NOMO-1 treated with DMSO at 0.1 percent for 48 hours (cell line): ENCODE measurements around the gene SLC16A10.
"Not testable (repeated sequence)": the region's sequence is repeated elsewhere in the genome, so short reads cannot be mapped to it uniquely, and the experiment has no call there.

Experiments used
- DNase-seq: peaks from one replicate; lab custom pipeline; 2025; ENCODE audit not compliant: unreplicated experiment; lab: John Stamatoyannopoulos, UW

Gene SLC16A10

DNA sequence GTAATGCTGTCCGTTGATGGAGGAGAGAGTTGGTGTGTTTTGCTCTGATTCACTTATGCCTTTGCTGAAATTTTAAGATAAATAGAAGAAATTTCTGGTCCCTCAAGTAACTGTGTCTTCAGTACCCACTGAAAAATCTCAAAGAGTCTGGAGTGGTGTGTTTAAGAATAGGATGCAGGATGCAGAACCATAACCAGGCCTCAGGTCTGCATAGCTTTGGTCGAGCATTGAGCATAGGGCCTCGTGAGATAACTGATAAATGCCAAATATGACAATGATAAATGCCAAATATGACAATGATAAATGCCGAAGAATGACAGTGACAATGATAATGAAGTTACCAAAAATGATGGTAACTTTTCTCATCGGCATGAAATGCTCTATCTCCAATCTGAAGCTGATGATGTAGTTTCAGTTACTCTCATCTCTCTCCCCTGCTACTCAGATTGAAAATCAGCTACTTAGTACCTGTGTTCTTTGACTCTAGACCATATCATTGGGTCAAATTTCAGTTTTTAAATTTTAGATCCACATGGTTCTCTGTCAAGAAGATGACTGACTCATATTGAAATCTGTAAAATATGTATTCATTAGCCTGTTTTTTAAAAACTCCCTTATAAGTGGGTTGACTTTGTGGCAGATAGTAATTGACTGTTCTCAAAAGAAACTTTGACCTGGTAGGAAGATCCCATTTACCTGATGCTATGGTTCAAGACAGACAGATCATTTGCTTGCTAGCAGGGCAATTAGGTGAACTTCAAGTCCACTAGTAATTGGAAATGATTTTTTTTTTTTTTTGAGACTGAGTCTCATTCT, 96.6 kb downstream of the SLC16A10 start:
- no peak for DNase-seq

DNA sequence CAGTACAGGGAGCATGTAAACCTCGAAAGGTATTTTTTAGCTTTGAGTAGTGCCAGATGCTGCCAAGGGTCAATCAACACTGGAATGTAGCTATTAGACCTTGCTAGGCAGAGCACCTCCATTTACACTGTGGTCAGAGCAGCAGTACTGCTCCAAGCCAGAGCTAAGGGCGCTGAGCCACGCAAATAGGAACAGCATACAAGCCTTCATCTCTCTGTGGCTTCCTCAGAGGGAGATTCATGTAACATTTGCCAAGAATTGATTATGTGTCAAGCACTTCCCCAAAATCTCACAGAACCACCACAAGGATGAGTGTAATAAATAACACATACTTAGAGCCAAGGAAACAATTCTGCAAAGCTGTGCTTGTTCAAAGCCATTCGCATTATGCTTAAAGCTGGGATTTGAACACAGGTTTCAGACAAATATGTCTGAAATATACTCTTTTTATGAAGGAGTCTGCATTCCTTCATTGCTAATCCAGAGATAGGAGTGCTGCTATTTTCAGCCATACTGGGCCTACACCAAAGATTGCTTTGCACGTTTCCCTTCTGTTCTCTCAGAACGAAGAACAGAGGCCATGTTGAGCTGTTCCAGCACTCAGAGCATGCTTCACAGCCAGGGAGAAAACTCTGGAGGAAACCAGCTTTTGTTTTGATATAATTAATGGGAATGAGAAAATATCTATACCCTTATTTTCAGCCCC, 97.7 kb downstream of the SLC16A10 start:
- peak; percentile 94 for DNase-seq

DNA sequence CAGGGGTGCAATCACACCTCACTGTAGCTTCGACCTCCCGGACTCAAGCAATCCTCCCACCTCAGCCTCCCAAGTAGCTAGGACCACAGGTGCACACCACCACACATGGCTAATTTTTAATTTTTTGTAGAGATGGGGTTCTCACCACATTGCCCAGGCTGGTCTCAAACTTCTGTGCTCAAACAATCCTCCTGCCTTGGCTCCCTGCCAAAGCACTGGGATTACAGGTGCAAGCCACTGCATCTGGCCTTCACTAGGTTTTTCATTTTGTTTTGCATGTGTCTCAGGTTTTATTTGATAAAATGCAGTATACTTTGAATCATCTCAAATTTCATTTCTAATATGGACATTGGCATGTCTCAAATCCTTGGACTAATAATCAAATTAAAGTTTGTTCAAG, 98.7 kb downstream of the SLC16A10 start:
- no peak for DNase-seq

DNA sequence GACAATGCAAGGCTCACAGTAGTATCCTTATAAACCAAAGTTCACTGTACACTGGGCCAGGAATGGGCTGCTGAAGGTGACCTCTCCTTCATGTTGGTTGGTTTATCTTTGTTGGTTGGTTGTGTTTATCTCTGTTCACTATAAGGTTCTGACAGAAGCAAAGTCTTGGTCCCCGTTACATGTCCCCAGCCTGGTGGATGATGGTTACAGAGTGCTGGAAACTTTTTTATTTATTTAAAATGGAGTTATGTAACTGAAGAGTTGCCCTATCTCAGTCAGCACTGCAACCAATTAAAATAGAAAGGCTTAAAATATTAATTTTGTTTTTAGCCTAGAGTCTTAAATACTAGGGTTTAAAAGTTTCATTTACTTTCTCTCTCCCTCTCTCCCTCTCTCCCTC, 100.6 kb downstream of the SLC16A10 start:
- no peak for DNase-seq

DNA sequence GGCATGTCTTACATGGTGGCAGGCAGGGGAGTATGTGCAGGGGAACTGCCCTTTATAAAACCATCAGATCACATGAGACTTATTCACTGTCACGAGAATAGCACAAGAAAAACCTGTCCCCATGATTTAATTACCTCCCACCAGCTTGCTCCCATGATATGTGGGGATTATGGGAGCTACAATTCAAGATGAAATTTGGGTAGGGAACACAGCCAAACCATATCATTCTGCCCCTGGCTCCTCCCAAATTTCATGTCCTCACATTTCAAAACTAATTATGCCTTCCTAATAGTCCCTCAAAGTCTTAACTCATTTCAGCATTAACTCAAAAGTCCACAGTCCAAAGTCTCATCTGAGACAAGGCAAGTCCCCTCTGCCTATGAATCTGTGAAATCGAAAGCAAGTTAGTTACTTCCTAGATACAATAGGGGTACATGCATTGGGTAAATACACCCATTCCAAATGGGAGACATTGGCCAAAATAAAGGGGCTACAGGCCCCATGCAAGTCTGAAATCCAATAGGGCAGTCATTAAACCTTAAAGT, 102.4 kb downstream of the SLC16A10 start:
- not testable (repeated sequence) for DNase-seq

DNA sequence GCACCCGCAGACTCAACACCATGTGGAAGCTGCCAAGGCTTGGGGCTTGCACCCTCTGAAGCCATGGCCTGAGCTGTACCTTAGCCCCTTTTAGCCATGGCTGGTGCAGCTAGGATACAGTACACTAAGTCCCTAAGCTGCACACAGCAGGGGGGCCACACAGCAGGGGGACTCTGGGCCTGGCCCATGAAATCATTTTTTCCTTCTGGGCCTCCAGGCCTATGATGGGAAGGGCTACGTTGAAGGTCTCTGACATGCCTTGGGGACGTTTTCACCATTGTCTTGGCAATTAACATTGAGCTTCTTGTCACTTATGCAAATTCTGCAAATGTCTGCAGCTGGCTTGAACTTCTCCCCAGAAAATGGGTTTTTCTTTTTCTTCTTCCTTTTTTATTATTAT, 103.3 kb downstream of the SLC16A10 start:
- no peak for DNase-seq

DNA sequence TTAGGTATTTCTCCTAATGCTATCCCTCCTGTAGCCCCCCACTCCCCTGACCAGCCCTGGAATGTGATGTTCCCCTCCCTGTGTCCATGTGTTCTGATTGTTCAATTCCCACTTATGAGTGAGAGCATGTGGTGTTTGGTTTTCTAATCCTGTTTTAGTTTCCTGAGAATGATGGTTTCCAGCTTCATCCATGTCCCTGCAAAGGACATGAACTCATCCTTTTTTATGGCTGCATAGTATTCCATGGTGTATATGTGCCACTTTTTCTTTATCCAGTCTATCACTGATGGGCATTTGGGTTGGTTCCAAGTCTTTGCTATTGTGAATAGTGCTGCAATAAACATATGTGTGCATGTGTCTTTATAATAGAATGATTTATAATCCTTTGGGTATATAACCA, 103.8 kb downstream of the SLC16A10 start:
- DNase-seq, result not testable (repeated sequence)

DNA sequence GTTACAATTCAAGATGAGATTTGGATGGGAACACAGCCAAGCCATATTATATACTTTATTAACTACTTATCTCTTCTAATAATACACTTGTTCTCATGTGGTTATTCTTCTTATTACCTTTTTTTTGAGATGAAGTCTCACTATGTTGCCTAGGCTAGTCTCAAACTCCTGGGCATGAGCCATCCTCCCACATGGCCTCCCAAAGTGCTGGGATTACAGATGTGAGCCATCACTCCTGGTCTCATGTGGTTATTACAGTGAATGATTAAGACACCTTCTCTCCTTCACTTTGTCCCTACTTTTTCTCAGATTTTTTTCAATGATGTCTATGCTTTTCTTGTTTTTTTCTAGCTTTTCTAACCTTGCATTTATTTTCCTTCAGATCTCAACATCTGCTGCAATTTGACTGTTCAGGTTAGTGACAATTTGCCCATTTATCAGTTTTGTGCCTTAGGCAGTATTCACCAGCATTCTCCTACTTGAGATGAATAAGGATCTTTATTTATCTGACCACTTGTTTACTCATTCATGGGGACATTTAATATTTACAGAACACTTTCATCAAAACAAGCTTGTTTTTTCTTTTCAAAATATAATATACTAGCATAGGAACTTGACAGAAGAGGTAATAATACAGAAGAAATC, 105.7 kb downstream of the SLC16A10 start:
- DNase-seq, result no peak

DNA sequence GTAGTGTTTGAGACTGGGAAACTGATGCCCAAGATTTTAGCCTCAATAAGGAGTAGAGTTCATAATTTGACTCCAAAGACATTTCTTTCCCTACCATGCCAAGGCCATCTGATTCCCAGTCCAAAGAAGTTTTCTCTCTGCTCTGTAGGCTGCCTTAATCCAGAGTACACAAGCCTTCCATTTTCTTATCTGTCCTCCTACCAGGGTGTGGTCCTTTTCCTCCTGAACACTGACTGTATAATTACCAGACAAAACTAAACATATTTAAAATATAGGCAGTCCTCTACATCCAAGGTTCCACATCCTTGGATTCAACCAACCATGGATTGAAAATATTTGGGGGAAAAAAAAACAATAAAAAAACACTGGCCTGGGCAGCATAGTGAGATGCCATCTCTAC, 108.4 kb downstream of the SLC16A10 start:
- DNase-seq, result no peak

DNA sequence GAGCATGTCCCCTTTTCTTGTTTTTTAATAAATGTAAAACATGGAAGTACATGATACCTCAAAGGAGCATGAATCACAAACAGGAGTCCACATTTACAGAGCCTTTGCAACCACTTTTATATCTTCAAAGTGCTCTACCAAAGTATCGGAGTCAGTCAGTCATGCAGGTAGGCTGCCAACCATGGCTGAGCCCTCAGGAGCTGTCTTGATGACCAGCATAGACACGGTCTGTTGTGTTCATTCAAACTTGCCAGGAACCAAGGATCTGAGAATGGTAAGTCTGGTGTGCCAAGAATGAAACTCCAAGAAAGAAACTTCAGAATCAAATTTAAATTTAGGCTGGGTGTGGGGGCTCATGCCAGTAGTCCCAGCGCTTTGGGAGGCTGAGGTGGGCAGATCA, 111.5 kb downstream of the SLC16A10 start:
- DNase-seq, result no peak

DNA sequence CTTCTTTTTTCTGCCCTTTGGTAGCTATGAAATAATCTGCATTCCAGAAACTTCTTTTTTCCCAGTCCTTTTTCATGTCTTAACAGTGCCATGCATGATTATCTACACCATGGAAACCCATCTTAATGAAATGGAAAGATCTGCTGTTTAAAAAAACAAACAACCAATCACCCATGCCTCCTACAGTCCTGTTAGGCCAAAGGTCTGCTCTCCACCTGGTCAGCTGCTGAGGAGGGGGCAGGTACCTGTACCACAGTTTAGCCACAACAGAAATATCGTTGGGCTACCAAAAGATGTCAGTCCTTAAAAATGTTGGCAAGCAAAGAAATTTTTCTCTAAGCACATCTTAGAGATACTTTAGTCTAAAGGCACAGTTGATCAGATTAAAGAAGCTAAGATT, 112.6 kb downstream of the SLC16A10 start:
- no peak for DNase-seq

DNA sequence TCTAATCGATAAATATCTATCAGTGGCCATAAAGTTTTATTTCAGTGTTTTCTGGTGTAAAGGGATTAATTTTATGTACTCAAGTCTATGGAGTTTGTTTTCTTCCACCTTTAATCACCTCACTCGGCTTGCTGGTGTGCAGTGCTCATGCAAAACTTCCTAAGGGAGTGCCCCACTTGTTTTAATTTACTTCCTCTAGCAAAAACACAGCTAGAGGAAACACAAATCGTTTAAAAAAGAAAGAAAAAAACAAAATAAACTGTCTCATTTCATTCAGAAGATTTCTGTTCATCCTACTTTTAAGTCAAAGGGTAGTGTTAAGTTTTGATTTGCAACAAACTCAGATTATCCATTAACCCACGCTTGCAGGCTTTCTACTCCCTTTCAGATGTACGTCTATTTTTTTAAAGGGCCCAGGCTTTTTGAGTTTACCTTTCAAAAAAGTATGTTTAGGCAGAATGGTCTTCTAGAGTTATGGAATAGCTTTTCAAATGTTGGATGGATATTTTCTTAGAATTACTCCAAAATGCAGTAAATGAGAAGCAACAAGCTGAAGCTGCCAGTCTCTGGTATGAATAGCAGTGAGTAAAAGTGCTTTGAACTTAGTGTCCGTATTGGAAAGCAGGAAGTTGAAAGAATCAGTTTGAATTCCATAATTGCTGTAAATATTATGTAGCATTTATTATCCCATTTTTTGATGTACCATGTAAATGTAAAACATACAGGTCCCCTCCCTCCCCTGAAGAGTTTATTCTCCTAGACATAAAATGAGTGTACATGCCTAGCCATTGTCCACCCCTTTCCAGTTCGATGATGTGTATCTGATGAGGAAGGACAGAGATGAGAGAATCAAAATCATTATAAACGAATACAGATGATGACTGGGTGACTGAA, 113.3 kb downstream of the SLC16A10 start:
- DNase-seq, result no peak

DNA sequence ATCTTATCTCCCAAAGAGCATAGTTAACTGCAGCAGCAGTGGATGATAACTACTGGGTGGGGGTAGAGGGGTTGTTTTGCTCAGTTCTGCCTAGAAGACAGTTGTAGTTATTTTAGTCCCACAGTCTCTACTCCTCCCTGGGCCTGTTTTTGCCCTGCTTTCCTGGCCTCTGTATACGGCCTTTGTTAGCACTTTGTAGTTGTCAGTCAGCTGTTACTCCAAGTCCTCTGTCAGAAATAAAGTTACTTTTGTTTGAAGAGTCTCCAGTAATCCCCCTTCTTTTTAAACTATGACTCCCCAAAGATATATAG, 113.9 kb downstream of the SLC16A10 start:
- DNase-seq, result no peak

DNA sequence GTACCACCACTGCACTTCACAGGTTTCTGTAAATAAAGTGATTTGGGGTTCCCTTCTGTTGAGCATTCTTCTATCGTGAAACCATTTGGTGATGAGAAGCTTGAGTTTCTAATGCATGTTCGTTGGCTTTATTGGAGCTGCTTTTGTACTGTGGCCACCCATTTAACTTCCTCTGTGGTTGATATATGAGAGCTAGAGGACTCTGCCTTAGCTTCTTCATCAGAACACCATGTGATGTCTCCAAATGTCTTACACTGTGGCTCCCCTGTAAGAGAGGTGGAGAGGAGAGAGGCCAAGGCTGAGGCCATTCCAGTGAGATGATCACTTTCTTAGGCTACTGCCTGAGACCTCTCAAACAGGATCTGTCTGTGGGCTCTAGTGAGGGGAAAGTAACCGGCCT, 114.5 kb downstream of the SLC16A10 start:
- DNase-seq, result no peak

DNA sequence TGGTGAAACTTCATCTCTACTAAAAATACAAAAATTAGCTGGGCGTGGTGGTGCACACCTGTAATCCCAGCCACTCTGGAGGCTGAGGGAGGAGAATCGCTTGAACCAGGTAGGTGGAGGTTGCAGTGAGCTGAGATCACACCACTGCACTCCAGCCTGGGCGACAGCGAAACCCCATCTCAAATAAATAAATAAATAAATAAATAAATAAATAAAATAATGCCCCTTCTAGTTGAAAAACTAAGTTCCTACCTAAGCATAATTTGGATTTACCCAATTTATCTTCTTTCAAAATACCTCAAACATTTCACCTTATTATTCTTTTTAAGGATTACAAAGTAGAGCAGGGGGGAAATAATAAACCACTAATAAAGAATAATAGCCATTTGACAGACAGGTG, 116.2 kb downstream of the SLC16A10 start:
- not testable (repeated sequence) for DNase-seq

DNA sequence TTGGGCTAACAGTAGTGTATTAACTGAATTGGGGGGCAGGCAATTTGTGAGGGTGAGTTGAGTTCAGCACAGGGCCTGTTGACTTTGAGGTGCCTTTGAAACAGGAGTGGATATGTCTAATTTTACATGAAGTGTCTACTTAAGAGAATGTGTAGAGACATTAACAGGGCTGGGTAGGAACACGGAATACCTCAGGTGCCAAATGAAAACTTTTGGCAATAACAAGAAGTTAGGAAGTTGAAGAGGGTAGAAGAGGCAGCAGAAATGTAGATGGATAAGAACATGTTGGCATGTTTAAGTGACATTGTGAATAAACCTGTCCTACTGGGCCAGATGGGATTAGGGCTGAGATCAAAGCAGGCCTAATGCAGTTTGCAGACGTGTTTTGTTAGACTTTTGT, 117.0 kb downstream of the SLC16A10 start:
- no peak for DNase-seq

DNA sequence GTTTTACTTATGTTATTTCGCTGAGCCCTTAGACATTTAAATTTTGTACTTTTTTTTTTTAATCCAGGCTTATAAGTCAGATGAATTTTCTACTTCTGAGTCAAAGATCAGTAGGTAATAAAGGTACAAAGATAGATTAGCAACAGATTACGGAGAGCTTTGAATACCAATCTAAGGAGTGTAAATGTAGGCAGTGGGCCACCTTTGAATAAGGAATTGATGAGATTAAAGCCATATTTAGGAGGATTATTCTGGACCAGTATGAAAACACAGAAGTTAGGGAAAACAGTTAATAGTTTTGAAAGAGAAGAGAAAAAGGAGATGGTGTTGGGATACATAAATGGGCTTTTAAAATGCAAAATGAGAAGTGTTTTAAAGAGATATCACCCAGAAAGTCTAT, 117.6 kb downstream of the SLC16A10 start:
- no peak for DNase-seq

DNA sequence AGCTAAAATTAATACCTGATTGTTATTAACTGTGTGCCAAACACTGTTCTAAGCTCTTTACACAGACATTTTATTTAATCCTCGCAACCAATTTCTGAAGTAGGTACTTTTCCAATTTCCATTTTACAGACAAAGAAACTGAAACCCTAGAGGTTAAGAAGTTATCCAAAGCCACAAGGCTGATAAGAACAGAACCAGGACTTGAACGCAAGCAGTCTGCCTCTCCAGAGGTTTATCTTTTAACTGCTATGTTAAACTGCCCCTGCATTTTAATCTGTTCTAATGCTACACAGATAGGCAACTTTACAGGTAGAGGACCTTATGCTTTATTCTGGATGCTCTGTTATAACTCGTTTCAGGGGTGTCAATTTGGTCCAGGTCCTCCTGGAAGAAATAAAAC, 118.2 kb downstream of the SLC16A10 start:
- no peak for DNase-seq

DNA sequence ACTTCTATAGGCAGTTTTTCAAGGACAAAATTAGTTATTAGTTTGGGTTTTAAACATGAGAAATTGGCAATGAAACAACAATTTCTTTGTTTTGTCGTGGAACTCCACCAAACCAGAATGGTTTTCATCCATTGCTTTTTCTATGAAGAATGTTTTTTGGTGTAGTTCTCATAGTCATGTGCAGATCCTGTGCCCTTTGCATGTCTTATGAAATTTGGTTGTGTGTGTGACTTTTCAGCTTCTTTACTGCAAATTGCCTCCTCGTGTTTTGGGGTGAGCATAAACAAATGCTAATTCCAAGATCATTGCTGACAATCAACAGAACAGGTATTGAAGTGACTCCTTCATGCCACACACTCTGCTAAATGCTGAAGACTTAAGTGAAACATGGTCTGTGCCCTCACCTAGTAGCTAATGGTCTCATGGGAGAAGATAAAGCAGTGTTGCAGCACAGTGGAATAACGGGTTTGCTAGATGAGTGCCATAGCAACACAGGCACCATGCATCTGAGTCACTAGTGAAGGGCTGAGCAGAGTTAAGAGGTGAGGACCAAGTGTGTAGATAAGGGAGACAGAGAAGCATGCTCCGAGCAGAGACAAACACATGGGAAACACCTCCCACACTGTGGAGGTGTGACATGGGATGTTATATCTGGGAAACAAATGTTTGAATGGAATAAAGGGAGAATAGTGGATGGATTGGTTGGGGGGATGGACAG, 120.0 kb downstream of the SLC16A10 start:
- DNase-seq, result no peak

DNA sequence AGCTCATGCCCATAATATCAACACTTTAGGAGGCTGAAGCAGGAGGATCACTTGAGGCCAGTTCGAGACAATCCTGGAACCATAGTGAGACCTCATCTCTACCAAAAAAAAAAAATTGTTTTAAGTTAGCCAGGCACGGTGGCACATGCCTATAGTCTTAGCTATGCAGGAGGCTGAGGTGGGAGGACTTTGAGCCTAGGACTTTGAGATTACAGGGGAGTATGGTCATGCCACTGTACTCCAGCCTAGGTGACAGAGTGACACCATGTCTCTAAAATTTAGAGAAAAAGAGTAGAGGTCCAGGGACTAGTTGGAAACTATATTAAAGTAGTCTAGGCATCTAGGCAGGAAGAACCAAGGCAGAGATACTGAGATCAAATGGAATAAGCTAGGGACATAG, 121.6 kb downstream of the SLC16A10 start:
- no peak for DNase-seq
